ENCODE data around the gene EGFL6. TPM values are rescaled to one million over a fixed set of nuclear protein-coding genes. Genes with fewer than 3 reads are reported as not detected.

The EGFL6 gene
- total RNA-seq, 1 donor from 2014 or later: not detected

DNA sequence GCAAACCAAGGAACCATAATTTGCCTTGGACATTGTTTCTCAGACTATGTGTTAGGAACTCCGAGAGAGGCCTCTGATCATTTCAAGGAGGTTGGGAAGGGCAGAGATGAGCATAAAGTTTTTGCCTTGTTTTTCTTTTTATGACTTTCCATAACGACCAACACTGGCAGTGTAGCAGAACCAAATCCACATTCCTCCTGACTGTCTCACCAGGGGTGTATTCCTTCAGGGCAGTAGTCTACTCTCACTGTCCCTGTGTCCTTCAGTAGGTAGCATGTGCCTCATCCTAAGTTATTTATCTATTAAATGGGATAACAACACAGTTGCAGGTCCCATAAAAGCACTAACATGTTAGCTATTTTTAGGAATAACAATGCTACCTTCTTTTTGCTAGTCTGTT, 20.8 kb downstream of the EGFL6 start:
- no peak for TF ChIP-seq CTCF (IDR thresholded peaks at IDR 0.05; ENCODE audit: borderline replicate concordance)
- intact Hi-C loops (cut with micrococcal nuclease): no loop called here

DNA sequence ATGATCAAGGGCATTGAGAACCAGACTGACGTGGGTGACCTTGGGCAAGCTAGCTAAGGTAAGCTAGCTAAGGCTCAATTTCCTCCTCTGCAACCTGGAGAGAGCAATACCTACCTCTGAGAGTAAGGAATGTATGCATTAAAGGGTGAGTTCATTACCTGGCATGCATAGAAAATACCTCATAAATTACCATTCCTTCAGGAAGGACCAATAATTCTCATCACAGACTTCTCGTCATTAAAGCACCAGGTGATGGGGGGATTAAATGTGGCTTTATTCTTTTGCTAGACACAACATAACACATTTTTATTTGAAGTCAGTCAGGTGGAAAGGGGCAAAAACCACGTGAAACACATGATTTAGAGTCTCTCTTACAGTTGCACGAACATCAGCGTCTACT, 21.5 kb downstream of the EGFL6 start:
- Histone ChIP-seq H3K9me3 (replicated peaks) (no peaks in the 10 kb centered on the region), H3K4me1 (no peaks in the 10 kb centered on the region), H3K36me3 (no peaks in the 10 kb centered on the region), H3K27ac (replicated peaks) (no peak overlapping the region), H3K27me3 (ENCODE audit: low read depth) (no peaks in the 10 kb centered on the region), H3K4me3 (no peak overlapping the region)
- no peak for TF ChIP-seq CTCF (IDR thresholded peaks at IDR 0.05; ENCODE audit: borderline replicate concordance)
- DNase-seq: no peak
- intact Hi-C loops (cut with micrococcal nuclease): no loop called here

More for the DNA sequence above, 20.8 kb downstream of the EGFL6 start:
- Histone ChIP-seq H3K4me1 (no peaks in the 10 kb centered on the region), H3K36me3 (no peaks in the 10 kb centered on the region), H3K27ac (replicated peaks) (no peak overlapping the region), H3K27me3 (ENCODE audit: low read depth) (no peaks in the 10 kb centered on the region), H3K4me3 (no peak overlapping the region), H3K9me3 (replicated peaks) (no peaks in the 10 kb centered on the region)
- no peak for DNase-seq

DNA sequence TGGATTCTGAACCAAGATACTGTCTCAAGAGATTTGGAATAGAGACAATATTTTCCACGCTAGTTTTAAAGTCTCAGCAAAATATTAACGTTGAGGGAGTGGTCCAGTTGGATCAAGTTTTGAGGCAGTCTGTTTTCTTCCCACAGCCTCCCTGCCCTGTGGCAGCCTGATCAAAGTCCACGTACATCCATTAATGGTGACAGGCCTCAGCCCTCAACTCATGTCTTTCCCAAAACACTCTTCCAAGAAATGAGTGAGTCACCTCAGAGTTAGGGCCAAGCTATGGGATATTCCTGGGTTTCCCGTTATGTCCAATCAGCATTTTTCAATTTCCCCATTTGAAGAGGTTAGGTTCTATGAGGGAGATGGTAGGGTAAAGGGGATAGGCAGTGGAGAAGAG, 28.5 kb downstream of the EGFL6 start:
- intact Hi-C loops (cut with micrococcal nuclease): no loop called here

DNA sequence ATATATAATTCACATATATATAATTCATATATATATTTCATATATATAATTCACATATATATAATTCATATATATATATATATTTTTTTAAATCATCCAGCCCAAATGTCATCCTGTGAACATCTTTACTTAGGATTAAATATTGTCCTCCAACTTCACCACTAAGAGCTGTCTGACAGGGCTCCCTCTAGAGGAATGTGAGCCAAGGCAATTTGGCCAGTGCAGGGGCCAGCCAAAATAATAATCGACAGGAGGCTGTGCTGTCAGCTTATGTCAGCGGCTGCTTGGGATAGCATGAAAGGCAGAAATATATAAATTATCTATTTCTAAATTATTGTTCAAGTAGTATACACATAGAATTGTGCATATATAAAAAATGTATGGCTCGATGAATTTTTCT, 29.5 kb downstream of the EGFL6 start:
- intact Hi-C loops (cut with micrococcal nuclease): no loop called here
- H3K27ac ChIP-seq (replicated peaks): no peak overlapping the region

More for the DNA sequence above, 28.5 kb downstream of the EGFL6 start:
- Histone ChIP-seq H3K4me1 (no peaks in the 10 kb centered on the region), H3K4me3 (no peak overlapping the region), H3K27ac (replicated peaks) (no peak overlapping the region), H3K27me3 (ENCODE audit: low read depth) (no peaks in the 10 kb centered on the region), H3K9me3 (replicated peaks) (no peaks in the 10 kb centered on the region), H3K36me3 (no peaks in the 10 kb centered on the region)
- DNase-seq: no peak
- TF ChIP-seq CTCF (IDR thresholded peaks at IDR 0.05; ENCODE audit: borderline replicate concordance): no peak

GRCh38 chrX:13599491-13599890, 30.1 kb downstream of the EGFL6 start:
- no peak overlapping the region for H3K27ac ChIP-seq (replicated peaks)
- no peaks in the 10 kb centered on the region for H3K27me3 ChIP-seq (ENCODE audit: low read depth)
- DNase-seq: no peak
- no peak for TF ChIP-seq CTCF (IDR thresholded peaks at IDR 0.05; ENCODE audit: borderline replicate concordance)
- intact Hi-C loops (cut with micrococcal nuclease): no loop called here
- no peaks in the 10 kb centered on the region for H3K4me1 ChIP-seq
- H3K36me3 ChIP-seq: no peaks in the 10 kb centered on the region
- no peaks in the 10 kb centered on the region for H3K9me3 ChIP-seq (replicated peaks)
- H3K4me3 ChIP-seq: no peak overlapping the region

More for the DNA sequence above, 29.5 kb downstream of the EGFL6 start:
- Histone ChIP-seq H3K4me1 (no peaks in the 10 kb centered on the region), H3K36me3 (no peaks in the 10 kb centered on the region), H3K27me3 (ENCODE audit: low read depth) (no peaks in the 10 kb centered on the region), H3K4me3 (no peak overlapping the region), H3K9me3 (replicated peaks) (no peaks in the 10 kb centered on the region)
- no peak for DNase-seq
- no peak for TF ChIP-seq CTCF (IDR thresholded peaks at IDR 0.05; ENCODE audit: borderline replicate concordance)

DNA sequence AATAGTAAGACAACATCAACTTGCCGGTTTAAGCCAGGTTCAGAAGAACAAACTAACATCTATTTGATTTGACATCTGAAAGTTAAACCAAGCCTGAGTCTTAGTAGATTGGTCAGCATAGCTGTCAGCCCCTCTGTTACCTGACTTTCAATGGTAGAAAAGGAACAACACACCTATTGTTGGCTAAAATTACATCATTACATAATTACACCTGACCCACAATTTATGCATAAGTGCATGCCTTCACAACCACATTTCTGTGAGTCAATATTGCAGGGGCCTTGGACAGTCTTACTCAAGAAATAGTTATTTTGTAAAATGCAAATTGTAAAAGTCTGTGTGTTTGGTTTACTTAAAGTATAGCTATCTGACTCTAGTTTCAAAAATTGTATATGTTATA, 36.2 kb downstream of the EGFL6 start:
- H3K4me1 ChIP-seq: no peaks in the 10 kb centered on the region
- no peak overlapping the region for H3K27ac ChIP-seq (replicated peaks)
- no peaks in the 10 kb centered on the region for H3K36me3 ChIP-seq
- H3K4me3 ChIP-seq: no peak overlapping the region
- H3K9me3 ChIP-seq (replicated peaks): no peaks in the 10 kb centered on the region
- TF ChIP-seq CTCF (IDR thresholded peaks at IDR 0.05; ENCODE audit: borderline replicate concordance): no peak
- no peak for DNase-seq
- no peaks in the 10 kb centered on the region for H3K27me3 ChIP-seq (ENCODE audit: low read depth)
- intact Hi-C loops (cut with micrococcal nuclease): no loop called here

Data from left ventricle myocardium inferior (tissue), 1 donor.